ENCODE results near the gene TAOK3.
"Not testable (repeated sequence)": the region's sequence is repeated elsewhere in the genome, so short reads cannot be mapped to it uniquely, and the experiment has no call there.

Gene TAOK3

DNA sequence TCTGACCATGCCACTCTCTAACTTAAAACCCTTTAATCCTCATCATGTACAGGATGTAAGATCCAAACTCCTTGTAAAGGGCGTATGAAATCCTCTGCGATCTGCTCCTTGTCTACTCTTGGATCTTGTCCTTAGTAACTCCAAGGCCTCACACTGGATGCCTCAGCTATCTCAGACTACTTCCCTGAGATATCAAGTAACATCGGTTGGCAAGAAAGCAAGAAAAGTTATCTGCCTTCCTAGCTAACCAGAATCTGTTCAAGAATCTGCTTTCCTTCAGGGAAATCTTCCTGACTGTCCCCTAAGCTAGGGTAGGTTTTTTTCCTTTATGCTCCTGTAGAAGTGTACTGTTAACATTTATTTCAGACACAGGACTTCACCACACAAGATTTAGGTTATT lies 82.6 kb downstream of the TAOK3 start:
- peak; percentile 17 for DNase-seq

DNA sequence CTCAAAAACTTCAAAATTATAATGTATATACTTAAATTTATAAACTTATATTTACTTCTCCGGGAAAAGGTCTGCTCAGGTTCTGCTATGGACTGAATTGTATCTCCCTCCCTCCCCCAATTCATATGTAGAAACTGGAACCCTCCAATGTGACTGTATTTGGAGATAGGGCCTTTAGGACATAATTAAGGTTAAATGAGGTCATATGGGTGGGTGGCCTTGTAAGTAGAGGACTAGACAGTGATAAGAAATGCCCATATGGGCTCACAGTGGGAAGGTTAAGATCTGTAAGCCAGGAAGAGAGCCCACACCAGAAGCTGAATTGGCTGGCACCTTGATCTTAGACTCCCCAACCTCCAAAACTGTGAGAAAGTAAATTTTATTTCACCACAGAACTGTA lies 84.5 kb downstream of the TAOK3 start:
- no peak for DNase-seq

DNA sequence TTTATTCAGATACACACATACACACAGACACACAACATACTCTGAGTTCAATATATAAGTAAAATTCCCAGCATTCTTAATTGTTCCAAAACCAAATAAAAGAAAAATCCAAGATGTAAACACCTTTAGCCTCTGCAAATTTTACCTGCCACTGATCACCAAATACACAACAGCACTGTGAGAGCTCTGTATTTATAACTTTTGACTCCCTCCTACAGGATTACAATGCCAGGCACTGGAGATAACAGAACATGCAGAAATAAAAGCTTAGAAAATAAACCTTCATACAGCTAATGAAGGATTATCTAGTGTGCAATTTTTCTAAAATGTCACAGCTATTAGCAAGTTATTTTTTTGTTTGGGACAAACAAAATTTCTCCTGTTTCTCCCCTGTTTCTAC lies 85.0 kb downstream of the TAOK3 start:
- no peak for DNase-seq

DNA sequence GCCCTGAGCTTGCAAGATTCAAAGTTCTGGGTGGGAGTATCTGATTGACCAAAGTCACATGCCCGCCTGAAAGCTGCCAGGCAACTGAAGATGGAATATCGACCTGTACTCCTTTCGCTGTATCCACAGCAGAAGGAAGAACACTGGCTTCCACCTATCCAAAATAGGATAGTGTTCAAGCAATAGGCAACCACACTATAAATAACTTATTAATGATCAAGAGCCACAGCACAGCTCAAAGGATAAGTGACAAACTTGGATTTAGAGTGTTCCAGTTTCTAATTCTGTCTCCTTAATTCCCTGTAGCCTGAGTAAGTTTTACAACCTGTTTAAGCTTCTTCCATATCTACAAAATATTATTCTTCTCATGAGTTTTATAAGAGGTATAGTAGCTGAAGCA lies 89.9 kb downstream of the TAOK3 start:
- DNase-seq = no peak

DNA sequence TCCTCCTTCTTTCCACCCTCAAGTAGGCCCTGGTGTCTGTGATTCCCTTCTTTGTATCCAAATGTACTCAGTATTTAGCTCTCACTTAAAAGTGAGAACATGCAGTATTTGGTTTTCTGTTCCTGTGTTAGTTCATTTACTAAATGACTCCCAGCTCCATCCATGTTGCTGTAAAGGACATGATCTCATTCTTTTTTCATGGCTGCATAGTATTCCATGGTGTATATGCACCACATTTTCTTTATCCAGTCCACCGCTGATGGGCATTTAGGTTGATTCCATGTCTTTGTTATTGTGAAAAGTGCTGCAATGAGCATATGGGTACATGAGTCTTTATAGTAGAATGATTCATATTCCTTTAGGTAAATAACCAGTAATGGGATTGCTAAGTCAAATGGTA lies 94.4 kb downstream of the TAOK3 start:
- not testable (repeated sequence) for DNase-seq

DNA sequence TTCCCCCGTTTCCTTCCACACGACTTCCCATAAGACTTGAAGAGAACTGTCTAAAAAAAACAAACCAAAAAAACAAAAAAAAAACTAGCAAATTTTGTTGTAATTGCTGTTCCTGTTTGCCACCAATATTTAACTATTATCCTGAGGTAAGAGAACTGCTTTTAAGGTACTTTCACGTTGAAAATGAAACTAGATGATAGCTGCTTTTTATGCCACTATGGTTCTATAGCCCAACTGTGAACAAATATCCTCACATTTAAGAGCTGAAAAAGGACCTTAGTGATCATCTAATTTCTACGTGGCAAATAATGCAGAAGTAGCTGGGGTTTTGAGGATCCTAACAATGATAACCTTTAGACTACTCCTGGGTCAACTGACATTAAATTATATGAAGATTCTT lies 98.6 kb downstream of the TAOK3 start:
- no peak for DNase-seq

DNA sequence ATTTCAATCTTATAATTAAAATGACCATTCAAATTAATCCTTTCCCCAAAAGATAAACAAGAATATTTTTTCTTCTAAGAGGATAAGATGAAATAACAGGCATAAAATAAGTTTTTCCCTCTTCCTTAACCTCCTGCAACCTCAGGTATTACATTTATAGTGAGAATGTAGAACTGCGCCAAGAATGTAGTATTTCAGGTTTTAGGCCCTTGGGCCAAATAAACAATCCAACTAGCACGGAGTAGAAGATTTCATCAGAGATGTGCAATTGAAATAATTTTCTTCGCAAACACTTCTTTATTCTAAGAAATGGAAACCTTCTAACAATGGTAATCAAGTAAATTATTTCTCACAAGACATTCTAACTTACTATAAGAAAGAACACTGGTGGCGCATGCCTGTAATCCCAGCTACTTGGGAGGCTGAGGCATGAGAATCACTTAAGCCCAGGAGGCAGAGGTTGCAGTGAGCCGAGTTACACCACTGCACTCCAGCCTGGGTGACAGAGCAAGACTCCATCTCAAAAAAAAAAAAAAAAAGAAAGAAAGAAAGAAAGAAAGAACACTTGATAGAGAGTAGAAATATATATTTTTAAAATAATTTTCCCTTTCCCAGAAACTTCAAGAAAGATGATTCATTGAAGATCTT lies 100.8 kb downstream of the TAOK3 start:
- no peak for DNase-seq

DNA sequence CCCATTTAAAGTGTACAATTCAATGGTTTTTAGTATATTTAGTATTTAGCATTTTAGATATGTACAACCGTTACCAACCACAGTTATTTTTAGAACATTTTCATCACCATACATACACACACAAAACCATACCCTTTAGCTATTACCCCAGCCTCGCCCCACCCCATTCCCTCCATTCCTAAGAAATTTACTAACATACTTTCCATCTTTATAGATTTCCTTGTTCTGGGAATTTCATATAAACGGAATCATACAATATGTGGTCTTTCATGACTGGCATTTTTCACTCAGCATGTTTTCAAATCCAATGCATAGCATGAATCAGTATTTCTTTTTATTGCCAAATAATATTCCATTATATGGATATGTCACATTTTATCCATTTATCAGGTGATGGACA lies 101.5 kb downstream of the TAOK3 start:
- DNase-seq = no peak

DNA sequence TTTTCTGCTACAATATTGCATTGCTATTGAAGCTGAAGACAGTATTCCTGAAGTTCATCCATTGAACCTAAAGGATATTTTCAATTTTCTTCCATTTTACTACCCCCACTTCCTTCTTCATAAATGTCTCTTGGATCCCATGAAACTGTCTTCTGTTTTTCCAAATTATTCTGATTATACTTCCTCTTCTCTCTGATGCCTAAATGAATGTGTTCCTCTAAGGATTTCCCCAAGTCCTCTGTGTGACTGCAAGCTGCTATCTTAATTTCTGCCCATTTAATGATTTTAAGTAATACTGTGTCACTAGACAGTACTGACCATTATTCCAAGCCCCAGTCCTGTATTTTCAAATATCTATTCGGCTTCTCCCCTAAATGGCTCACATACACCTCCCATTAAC lies 102.9 kb downstream of the TAOK3 start:
- no peak for DNase-seq

DNA sequence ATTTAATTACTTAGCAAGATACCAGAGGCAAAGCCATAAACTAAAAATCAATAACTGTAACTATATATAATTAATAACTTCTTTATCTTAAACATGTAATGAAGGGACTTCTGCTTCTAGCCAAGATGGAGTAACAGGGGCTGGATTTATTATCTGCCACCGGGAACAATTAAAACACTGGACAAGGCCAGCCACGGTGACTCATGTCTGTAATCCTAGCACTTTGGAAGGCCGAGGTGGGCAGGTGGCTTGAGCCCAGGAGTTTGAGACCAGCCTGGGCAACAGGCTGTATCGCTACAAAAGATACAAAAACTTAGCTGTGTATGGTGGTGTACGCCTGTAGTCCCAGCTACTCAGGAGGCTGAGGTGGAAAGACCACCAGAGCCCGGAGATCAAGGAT lies 113.6 kb downstream of the TAOK3 start:
- DNase-seq = no peak

DNA sequence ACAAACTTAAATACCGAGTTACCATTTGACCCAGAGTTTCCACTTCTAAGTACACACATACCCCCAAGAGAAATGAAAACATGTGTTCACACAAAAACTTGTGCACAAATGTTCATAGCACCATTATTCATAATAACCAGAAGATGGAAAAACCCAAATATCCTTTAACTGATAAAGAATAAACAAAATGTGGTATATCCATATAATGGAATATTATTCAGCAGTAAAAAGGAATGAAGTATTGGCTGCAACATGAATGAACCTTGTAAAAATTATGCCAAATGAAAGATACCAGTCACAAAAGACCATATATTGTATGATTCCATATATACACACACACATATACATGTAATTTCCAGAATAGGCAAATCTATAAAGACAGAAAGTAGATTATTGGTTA lies 116.4 kb downstream of the TAOK3 start:
- no peak for DNase-seq

DNA sequence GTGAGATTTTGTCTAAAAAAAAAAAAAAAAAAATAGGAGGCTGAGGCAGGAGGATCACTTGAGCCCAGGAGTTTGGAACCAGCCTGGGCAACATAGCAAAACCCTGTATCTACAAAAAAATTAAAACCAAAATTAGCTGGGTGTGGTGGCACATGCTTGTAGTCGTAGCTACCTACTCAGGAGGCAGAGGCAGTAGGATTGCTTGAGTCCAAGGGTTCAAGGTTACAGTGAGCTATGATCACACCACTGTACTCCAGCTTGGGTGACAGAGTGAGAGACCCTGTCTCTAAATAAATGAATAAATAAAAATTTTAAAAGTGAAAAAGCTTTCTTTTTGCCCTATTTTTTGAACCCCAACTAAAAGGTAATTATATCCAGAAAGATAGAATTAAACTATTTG lies 123.2 kb downstream of the TAOK3 start:
- DNase-seq = no peak

DNA sequence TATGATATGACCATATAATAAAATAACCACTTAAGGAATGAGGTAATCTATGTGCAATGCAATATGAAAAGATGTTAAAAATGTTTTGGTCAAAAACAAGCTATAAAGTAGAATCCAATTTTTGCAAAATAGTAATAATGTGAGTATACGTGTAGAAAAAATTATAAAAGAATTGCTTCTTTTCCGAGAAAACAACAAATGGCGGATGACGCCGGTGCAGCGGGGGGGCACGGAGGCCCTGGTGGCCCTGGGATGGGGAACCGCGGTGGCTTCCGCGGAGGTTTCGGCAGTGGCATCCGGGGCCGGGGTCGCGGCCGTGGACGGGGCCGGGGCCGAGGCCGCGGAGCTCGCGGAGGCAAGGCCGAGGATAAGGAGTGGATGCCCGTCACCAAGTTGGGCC lies 126.8 kb downstream of the TAOK3 start:
- not testable (repeated sequence) for DNase-seq

DNA sequence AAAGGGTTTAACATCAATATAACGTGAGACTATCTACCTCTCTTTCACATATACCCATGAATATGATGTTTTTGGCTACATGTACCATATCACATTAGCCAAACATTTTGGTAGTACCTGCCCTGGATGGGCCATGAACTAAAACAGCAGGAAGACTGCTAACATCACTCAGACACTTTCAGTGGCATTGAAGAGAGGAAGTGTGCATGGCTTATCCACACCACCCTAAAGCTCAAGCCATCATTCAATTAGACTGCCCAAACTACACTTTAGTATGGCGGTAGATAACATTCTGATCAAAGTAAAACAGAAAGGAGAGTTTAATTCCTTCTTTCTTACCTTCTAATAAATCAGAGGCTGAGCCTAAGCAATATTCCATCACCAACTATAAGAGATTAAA lies 133.8 kb downstream of the TAOK3 start:
- DNase-seq = no peak

DNA sequence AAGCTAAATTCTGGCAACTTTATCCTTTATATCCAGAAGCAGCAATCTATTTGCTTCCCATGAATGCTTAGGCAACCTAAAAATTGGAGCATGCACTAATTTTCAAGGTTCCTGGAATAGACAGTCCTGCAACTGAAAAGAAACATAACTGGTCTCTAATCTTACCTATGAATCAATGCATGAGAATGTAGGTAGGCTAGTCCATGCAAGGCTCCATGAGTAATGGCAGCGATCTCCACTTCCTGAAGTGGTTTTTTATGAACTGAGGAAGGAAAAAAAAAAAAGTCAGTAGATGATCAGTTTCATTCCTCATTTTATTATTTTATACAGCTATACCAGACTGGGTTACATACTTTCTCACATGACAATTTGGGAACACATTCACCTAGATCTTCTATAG lies 134.8 kb downstream of the TAOK3 start:
- peak; percentile 53 for DNase-seq

DNA sequence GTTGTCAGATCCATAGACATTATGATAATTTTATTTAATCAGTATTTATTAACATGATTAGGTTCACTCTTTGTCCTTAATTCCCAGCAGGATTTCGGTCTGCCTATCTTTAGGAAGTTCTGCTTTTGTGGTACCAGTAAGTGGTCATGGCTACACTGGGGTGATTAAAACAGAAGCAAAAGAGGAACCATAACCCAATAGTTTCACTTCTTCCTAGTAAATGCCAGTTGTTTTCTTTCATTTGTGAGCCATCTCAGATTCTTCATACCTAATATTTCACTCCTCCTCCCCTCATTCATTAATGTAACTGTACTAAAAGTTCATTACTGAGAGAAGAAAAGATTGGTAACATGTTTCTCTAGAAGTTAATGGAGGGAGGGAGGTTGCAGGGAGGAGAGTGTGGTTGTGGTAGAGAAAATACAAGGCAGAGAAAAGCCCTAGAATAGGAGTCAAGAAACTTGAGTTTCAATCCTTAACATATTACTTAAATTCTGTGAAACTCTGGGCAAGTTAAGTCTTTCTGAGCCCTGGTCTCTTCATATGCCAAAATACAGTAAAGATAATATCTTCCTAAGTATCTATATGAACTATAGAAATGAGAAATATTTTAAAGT lies 135.5 kb downstream of the TAOK3 start:
- DNase-seq = no peak

DNA sequence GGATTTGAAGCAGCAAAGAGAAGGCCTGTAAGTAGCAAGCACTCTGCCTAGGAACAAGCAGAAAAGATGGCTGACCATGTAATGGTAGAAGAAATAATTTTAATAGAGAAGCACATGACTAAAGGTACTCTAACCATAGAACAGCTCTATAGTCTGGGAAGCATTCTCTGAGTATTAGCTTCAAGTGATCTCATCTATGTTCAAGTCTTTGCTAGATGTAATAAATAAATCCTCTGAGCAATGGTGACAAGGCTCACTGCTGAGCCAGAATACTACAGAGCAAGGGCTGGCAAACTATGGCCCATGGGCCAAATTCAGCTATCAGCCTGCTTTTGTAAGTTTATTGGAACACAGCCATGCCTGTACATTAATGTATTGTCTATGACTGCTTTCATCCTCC lies 152.0 kb downstream of the TAOK3 start:
- DNase-seq = peak; percentile 6

DNA sequence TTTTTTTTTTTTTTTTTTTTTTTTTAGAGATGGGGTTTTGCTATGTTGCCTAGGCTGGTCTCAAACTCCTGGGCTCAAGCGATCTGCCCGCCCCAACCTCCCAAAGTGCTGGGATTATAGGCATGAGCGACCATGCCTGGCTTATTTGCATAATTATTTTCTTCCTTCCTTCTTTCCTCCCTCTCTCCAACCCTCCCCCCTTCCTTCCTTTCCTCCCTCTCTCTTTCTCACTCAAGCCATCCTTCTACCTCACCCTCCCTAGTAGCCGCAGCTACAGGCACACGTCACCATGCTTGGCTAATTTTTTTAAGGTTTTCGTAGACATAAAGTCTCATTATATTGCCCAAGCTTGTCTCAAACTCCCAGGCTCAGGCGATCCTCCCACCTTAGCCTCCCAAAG lies 152.9 kb downstream of the TAOK3 start:
- DNase-seq = no peak

DNA sequence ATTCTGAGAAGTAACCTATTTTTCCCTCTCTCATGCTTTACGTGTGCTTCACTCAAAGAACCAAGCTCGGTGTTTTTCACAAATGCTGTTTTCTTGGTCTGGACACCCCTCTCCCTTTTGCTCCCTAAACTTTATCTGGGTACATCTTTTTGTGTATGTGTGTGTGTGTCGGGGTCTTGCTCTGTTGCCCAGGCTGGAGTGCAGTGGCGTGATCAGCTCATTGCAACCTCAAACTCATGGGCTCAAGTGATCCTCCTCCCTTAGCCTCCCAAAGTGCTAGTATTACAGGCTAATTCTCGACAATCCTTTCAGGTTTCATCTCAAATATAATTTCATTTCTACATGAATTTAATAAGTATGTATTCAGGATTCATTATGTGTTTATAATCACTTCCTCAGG lies 153.6 kb downstream of the TAOK3 start:
- no peak for DNase-seq

DNA sequence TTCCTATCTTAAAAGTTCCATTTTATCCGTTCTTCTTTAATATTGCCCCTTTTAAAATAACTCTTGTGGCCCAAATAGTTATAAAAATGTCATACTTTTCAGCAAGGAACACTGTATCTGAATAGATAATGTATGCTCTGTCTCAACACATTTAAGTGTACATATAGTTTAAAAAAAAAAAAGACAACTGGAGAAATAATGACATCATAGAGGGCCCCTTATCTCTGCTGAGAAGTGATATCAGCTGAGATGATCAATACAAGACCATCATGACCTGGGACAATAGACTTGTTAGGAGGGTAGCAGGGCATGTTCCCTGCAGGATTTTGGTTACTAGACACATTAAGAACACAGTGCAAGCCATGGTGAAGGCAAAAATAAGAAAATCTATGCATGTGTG lies 159.3 kb downstream of the TAOK3 start:
- no peak for DNase-seq

DNA sequence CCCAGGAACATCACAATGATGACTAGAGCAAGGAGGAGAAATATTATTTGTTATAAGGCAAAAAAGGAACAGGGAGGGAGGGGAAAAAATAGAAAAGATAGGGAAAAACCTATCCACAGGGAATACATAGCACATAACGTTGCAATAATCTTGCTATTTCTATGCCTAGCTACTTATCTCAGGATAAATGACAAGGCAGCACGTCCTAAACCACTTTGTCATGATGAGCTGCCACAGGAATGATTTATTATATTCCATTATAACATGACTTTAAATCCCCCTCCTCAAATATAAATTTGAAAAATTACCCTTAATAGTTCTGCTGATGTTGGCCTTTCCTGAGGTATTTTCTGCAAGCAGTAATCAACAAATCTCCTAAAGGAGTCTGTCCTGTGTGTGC lies 160.1 kb downstream of the TAOK3 start:
- DNase-seq = no peak

DNA sequence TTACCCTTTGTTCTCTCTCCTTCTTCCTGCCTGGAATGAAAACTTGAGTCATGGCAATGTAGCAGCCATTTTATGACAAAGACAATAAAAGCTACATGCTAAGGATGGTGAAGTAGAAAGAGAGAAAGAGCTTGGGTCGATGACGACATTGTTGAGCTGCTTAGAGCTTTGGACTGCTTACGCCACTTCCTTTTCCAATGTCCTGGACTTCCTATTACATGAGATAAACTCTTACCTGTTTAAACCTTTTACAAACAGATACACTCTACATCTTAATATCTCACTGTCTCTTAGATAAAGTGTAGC lies 166.6 kb downstream of the TAOK3 start:
- no peak for DNase-seq

DNA sequence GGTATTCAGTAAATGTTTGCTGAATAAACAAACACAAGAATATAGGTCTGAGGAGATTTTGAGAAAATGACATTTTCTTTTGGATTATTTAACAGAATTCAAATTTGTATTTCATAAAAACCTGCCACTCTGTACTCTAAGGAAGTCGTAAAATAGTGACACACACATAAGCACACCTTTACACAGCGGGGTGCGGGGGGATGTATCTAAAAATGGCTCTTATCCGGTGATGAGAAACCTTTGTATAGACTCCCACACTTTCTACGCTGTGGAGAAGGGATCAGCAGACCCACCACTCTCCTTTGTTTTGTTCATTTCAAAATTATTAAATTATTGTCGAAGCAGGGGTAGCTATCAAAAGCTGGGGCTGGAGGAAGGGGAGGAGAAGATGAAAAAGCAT lies 178.7 kb downstream of the TAOK3 start:
- no peak for DNase-seq

DNA sequence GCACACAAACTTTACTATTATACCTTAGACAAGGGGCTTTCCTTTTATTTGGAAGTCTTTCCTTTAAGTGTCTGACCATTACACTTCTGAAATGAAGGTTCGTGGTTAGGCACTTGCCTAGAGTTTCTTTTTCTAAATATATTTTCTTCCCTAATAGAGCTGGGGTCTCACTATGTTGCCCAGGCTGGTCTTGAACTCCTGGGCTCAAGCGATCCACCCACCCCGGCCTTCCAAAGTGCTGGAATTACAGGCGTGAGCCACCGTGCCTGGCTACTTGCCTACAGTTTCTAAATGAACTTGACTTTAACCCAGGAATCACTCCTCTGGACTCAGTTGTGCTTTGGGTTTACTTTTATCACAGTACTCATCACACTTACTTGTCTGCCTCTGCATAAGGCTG lies 179.2 kb downstream of the TAOK3 start:
- DNase-seq = no peak

DNA sequence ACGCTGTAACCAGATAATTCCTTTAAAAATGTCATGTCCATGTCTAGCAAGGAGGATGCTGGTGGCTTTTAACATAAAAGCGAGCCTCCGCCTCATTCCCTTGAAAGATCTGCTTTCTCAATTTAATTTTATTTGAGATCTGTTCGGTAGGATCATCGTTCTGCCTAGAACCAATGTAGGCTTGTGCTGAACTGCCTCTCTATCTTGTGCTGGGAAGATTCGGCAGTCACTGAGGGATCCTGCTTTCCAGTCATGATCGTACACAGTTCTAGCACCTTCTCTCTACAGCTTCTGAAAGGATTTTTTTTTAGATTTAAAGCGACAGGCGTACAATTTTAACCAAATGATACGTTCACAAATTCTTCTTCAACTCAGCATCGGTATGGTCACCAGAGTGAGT lies 182.4 kb downstream of the TAOK3 start:
- DNase-seq = peak; percentile 40
